Myometrial cell (primary cell): ENCODE data around the gene NTSR2. TPM values are rescaled to one million over a fixed set of nuclear protein-coding genes. Genes with fewer than 3 reads are reported as not detected.

Experiments
- total RNA-seq: library from RNA; depleted of rRNA; stranded (reverse); fragments of >200 nt; gene quantifications from 2 replicates; pipeline ENCODE4 v1.2.3, GENCODE V29; 2015

The NTSR2 gene
- total RNA-seq: not detected in 2 replicates

GRCh38 chr2:11669454-11670291 lies at the start of gene NTSR2:
NTSR2 (minus strand) TSS chr2:11670195; CDS start chr2:11670129, 66 bp downstream.

Other genes with a start within 250 kb of the NTSR2 start
- 8.6 and 16.3 TPM in 2 replicates for gene E2F6, start 204.0 kb downstream of the NTSR2 start, total RNA-seq
- 0.18 TPM in 1 of 2 replicates, not detected in the other for gene GREB1, start 136.2 kb downstream of the NTSR2 start, total RNA-seq
- 72.7 and 75.8 TPM in 2 replicates for gene LPIN1, start 76.4 kb upstream of the NTSR2 start, total RNA-seq